Measurements from ENCODE around the gene SS18L1.

GRCh38 chr20:62167474-62167873 is 23.9 kb downstream of the SS18L1 start:
- TF ChIP-seq CTCF (IDR thresholded peaks at IDR 0.05), result no peak
- TF ChIP-seq EP300 (IDR thresholded peaks at IDR 0.05), result no peak
- TF ChIP-seq POLR2AphosphoS5 (IDR thresholded peaks at IDR 0.05), result no peak
